ENCODE measurements around the gene C19orf85. TPM values are rescaled to one million over a fixed set of nuclear protein-coding genes. Genes with fewer than 3 reads are reported as not detected.
A peak's percentile ranks its signal among the peaks of the same experiment; 100 is the strongest.

Gene C19orf85
- polyA plus RNA-seq, 2 of the 4 experiments (the other 2 are of a cell fraction), result not detected

- no peak for FAIRE-seq
- TF ChIP-seq BHLHE40 (IDR thresholded peaks at IDR 0.05; ENCODE audit: low read depth, low read length) (no peak), RAD21 (conservative IDR thresholded peaks at IDR 0.05 in 1 of 2, IDR thresholded peaks at IDR 0.05 in 1 of 2) (peak; percentile 60 to 77), SMC3 (IDR thresholded peaks at IDR 0.05) (peak; percentile 64), KDM1A (IDR thresholded peaks at IDR 0.05; ENCODE audit: low read depth) (no peak)
- TF ChIP-seq, protein P1, sequence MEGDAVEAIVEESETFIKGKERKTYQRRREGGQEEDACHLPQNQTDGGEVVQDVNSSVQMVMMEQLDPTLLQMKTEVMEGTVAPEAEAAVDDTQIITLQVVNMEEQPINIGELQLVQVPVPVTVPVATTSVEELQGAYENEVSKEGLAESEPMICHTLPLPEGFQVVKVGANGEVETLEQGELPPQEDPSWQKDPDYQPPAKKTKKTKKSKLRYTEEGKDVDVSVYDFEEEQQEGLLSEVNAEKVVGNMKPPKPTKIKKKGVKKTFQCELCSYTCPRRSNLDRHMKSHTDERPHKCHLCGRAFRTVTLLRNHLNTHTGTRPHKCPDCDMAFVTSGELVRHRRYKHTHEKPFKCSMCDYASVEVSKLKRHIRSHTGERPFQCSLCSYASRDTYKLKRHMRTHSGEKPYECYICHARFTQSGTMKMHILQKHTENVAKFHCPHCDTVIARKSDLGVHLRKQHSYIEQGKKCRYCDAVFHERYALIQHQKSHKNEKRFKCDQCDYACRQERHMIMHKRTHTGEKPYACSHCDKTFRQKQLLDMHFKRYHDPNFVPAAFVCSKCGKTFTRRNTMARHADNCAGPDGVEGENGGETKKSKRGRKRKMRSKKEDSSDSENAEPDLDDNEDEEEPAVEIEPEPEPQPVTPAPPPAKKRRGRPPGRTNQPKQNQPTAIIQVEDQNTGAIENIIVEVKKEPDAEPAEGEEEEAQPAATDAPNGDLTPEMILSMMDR (IDR thresholded peaks at IDR 0.05), result peak; percentile 78
- CTCF ChIA-PET, result interaction anchor here (0.7 to 4.3 kb wide), 11 partner anchors 13 to 319 kb away, joined by 3 to 39 read pairs (median 7); no protein-coding TSS in a partner anchor
- Histone ChIP-seq H3K9me3 (no peaks in the 10 kb centered on the region), H3K4me1 (peaks cover 27% of the 10 kb centered on the region), H3K4me3 (no peak overlapping the region), H3K27ac (no peak overlapping the region), H3K4me2 (no peak overlapping the region)
- ATAC-seq, result peak; percentile 70 to 82
- POLR2A ChIA-PET, result no interaction called here
- DNase-seq (ENCODE audit: low read depth in 1 of 2, low spot score in 1 of 2), result peak; percentile 78 to 92
- 5% methylated on average over 7 of the region's 14 CpGs for WGBS (ENCODE audit: missing lambda C conversion rate)
Measured at GRCh38 chr19:55454787-55455243, 9.7 kb downstream of the C19orf85 start.

- ChIA-PET POLR2A (interaction anchor here (1.3 to 1.9 kb wide), 2 partner anchors 46 to 47 kb away, joined by 4 to 5 read pairs; partner anchors contain the start of gene UBE2S), CTCF (interaction anchor here (0.5 to 4.3 kb wide), 28 partner anchors 9 to 379 kb away, joined by 3 to 39 read pairs (median 4); partner anchors contain the start of gene NAT14)
- no peak; a peak in 2 of 6 replicates for ATAC-seq
- H3K9me3 ChIP-seq, result no peaks in the 10 kb centered on the region
- H3K4me3 ChIP-seq, result no peak overlapping the region
- H3K4me2 ChIP-seq, result peak overlapping the region; percentile 12; the same call in 2 of the 3 replicates
- TF ChIP-seq HOXA7 (CRISPR knock-in tag; IDR thresholded peaks at IDR 0.05) (no peak), HOXB13 (CRISPR knock-in tag; IDR thresholded peaks at IDR 0.05; ENCODE audit: low read depth) (no peak), ZC3H11A (IDR thresholded peaks at IDR 0.05) (no peak), RARB (CRISPR knock-in tag; IDR thresholded peaks at IDR 0.05) (no peak), CBX2 (IDR thresholded peaks at IDR 0.05; ENCODE audit: borderline replicate concordance, low read depth) (no peak), TP53 (CRISPR knock-in tag; IDR thresholded peaks at IDR 0.05) (no peak), HOXB5 (CRISPR knock-in tag; IDR thresholded peaks at IDR 0.05) (no peak), CHD4 (IDR thresholded peaks at IDR 0.05; ENCODE audit: borderline replicate concordance) (no peak), KDM1A (IDR thresholded peaks at IDR 0.05; ENCODE audit: low read depth) (no peak), JUNB (IDR thresholded peaks at IDR 0.05) (no peak), MAFK (IDR thresholded peaks at IDR 0.05; ENCODE audit: partially characterized antibody) (no peak), ESRRA (IDR thresholded peaks at IDR 0.05; ENCODE audit: borderline replicate concordance, low read length) (no peak), RAD21 (conservative IDR thresholded peaks at IDR 0.05 in 1 of 2, IDR thresholded peaks at IDR 0.05 in 1 of 2) (no peak), BHLHE40 (IDR thresholded peaks at IDR 0.05; ENCODE audit: low read depth, low read length) (no peak)
- TF ChIP-seq, protein P2, sequence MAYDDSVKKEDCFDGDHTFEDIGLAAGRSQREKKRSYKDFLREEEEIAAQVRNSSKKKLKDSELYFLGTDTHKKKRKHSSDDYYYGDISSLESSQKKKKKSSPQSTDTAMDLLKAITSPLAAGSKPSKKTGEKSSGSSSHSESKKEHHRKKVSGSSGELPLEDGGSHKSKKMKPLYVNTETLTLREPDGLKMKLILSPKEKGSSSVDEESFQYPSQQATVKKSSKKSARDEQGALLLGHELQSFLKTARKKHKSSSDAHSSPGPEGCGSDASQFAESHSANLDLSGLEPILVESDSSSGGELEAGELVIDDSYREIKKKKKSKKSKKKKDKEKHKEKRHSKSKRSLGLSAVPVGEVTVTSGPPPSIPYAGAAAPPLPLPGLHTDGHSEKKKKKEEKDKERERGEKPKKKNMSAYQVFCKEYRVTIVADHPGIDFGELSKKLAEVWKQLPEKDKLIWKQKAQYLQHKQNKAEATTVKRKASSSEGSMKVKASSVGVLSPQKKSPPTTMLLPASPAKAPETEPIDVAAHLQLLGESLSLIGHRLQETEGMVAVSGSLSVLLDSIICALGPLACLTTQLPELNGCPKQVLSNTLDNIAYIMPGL (CRISPR knock-in tag; IDR thresholded peaks at IDR 0.05; ENCODE audit: borderline replicate concordance), result no peak
- TF ChIP-seq, protein P3, sequence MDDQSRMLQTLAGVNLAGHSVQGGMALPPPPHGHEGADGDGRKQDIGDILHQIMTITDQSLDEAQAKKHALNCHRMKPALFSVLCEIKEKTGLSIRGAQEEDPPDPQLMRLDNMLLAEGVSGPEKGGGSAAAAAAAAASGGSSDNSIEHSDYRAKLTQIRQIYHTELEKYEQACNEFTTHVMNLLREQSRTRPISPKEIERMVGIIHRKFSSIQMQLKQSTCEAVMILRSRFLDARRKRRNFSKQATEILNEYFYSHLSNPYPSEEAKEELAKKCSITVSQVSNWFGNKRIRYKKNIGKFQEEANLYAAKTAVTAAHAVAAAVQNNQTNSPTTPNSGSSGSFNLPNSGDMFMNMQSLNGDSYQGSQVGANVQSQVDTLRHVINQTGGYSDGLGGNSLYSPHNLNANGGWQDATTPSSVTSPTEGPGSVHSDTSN (IDR thresholded peaks at IDR 0.05), result no peak
- TF ChIP-seq, protein P4, sequence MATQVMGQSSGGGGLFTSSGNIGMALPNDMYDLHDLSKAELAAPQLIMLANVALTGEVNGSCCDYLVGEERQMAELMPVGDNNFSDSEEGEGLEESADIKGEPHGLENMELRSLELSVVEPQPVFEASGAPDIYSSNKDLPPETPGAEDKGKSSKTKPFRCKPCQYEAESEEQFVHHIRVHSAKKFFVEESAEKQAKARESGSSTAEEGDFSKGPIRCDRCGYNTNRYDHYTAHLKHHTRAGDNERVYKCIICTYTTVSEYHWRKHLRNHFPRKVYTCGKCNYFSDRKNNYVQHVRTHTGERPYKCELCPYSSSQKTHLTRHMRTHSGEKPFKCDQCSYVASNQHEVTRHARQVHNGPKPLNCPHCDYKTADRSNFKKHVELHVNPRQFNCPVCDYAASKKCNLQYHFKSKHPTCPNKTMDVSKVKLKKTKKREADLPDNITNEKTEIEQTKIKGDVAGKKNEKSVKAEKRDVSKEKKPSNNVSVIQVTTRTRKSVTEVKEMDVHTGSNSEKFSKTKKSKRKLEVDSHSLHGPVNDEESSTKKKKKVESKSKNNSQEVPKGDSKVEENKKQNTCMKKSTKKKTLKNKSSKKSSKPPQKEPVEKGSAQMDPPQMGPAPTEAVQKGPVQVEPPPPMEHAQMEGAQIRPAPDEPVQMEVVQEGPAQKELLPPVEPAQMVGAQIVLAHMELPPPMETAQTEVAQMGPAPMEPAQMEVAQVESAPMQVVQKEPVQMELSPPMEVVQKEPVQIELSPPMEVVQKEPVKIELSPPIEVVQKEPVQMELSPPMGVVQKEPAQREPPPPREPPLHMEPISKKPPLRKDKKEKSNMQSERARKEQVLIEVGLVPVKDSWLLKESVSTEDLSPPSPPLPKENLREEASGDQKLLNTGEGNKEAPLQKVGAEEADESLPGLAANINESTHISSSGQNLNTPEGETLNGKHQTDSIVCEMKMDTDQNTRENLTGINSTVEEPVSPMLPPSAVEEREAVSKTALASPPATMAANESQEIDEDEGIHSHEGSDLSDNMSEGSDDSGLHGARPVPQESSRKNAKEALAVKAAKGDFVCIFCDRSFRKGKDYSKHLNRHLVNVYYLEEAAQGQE (IDR thresholded peaks at IDR 0.05), result no peak
- peaks cover 27% of the 10 kb centered on the region for H3K4me1 ChIP-seq
- no peak overlapping the region for H3K27ac ChIP-seq
- peak in 1 of 2 experiments; percentile 49 for DNase-seq (ENCODE audit: low read depth in 1 of 2, low spot score in 1 of 2)
- 75% methylated on average over 10 of the region's 12 CpGs for WGBS (ENCODE audit: missing lambda C conversion rate)
- FAIRE-seq, result no peak
Measured at GRCh38 chr19:55453511-55454260, 10.9 kb downstream of the C19orf85 start.
